Activated T-cell treated with anti-CD3 and anti-CD28 coated beads for 1 hour (primary cell): ENCODE results near the gene TRAPPC14.

ENCODE experiments used
- DNase-seq: peaks from one replicate; pipeline ENCODE4 v3.0.0-alpha.2; 2020; ENCODE audit warnings: low read depth

The TRAPPC14 gene

GRCh38 chr7:100124301-100125230, 34.0 kb downstream of the TRAPPC14 start:
- DNase-seq, result no peak

GRCh38 chr7:100122568-100122967, 36.0 kb downstream of the TRAPPC14 start:
- no peak for DNase-seq

GRCh38 chr7:100122067-100122466, 36.5 kb downstream of the TRAPPC14 start:
- no peak for DNase-seq

GRCh38 chr7:100120733-100121036, 37.8 kb downstream of the TRAPPC14 start:
- DNase-seq, result no peak

- peak; percentile 53 for DNase-seq
Measured at GRCh38 chr7:100119970-100120732, 38.4 kb downstream of the TRAPPC14 start.

GRCh38 chr7:100119072-100119969, 39.2 kb downstream of the TRAPPC14 start, which contains the start of the genes CNPY4 and TAF6:
TSS of gene CNPY4 (plus strand) at chr7:100119634. CDS start at chr7:100119745, 111 bp downstream.
TSS of gene TAF6 (minus strand) at chr7:100119358. CDS start at chr7:100114209, 5,149 bp downstream.
- peak; percentile 95 for DNase-seq

GRCh38 chr7:100118388-100119071, 40.0 kb downstream of the TRAPPC14 start:
- DNase-seq, result no peak

GRCh38 chr7:100115026-100115425, 43.5 kb downstream of the TRAPPC14 start:
- no peak for DNase-seq

- DNase-seq, result no peak
Measured at GRCh38 chr7:100111914-100112313, 46.6 kb downstream of the TRAPPC14 start.

- DNase-seq, result no peak
Measured at GRCh38 chr7:100111156-100111555, 47.4 kb downstream of the TRAPPC14 start.

- no peak for DNase-seq
Measured at GRCh38 chr7:100109521-100110163, 48.9 kb downstream of the TRAPPC14 start.

GRCh38 chr7:100107890-100108289, 50.6 kb downstream of the TRAPPC14 start:
- DNase-seq, result no peak

GRCh38 chr7:100107125-100107737, 51.3 kb downstream of the TRAPPC14 start:
- no peak for DNase-seq

- DNase-seq, result no peak
Measured at GRCh38 chr7:100106633-100107032, 51.9 kb downstream of the TRAPPC14 start.

GRCh38 chr7:100105534-100105933, 53.0 kb downstream of the TRAPPC14 start:
- DNase-seq, result no peak
